Subcutaneous abdominal adipose tissue (tissue), 5 donors: Measurements from ENCODE around the gene CSH2.
"Not testable (repeated sequence)": the region's sequence is repeated elsewhere in the genome, so short reads cannot be mapped to it uniquely, and the experiment has no call there.

ENCODE experiments used
- H3K27ac ChIP-seq: one replicate; pipeline ENCODE4 v1.7.0; 2013; ENCODE audit warnings: low read depth, mild to moderate bottlenecking, inconsistent platforms, low read length, moderate library complexity
- H3K27me3 ChIP-seq, 5 donors: one replicate each; pipeline ENCODE4 v1.7.0; 2013; ENCODE audit warnings: low read length in 5 of 5, inconsistent platforms in 1 of 5; ENCODE audit not compliant: control insufficient read depth in 5 of 5, insufficient read depth in 4 of 5
- H3K36me3 ChIP-seq, 5 donors: one replicate each; pipeline ENCODE4 v1.7.0; 2013; ENCODE audit warnings: low read length in 5 of 5; ENCODE audit not compliant: control insufficient read depth in 5 of 5, insufficient read depth in 5 of 5
- H3K4me1 ChIP-seq, 5 donors: one replicate each; pipeline ENCODE4 v1.7.0; 2013; ENCODE audit warnings: low read length in 5 of 5, mild to moderate bottlenecking in 3 of 5, moderate library complexity in 1 of 5; ENCODE audit not compliant: control insufficient read depth in 5 of 5, insufficient read depth in 5 of 5
- H3K4me3 ChIP-seq, 5 donors: one replicate each; pipeline ENCODE4 v1.7.0; 2013; ENCODE audit warnings: low read length in 5 of 5, low read depth in 1 of 5
- H3K9ac ChIP-seq, 5 donors: one replicate each; pipeline ENCODE4 v1.7.0; 2013; ENCODE audit warnings: low read length in 5 of 5, mild to moderate bottlenecking in 4 of 5, moderate library complexity in 3 of 5
- H3K9me3 ChIP-seq, 5 donors: one replicate each; pipeline ENCODE4 v1.7.0; 2013; ENCODE audit warnings: low read length in 5 of 5; ENCODE audit not compliant: control insufficient read depth in 5 of 5
- donor health status: healthy.
- donor health status: healthy.
- donor health status: healthy.
- donor health status: healthy.
- donor health status: healthy.

The CSH2 gene

DNA sequence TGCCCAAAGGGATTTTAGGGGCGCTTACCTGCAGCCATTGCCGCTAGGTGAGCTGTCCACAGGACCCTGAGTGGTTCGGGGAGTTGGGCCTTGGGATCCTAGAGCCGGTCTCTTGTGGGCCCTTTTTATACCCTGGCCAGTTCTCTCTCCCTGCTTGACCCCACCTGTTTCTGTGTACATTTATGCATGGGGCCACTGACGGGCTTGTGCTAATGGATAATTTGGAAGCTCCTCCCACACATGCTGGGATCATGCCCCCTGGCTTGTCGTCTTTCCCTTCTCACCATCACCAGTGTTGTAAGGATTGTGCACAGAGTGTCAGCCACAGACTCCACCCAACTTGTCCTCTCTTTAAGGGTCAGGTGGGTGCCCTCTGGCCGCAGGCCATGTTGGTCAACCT lies at the start of gene CSH2:
Gene CSH2 (minus strand): TSS at position 101 of the 400 bp plus-strand sequence. CDS start 63 bp downstream, at position 38.
- not testable (repeated sequence) for H3K4me1 ChIP-seq, H3K27ac ChIP-seq, H3K27me3 ChIP-seq, H3K4me3 ChIP-seq, H3K36me3 ChIP-seq, H3K9me3 ChIP-seq, H3K9ac ChIP-seq

DNA sequence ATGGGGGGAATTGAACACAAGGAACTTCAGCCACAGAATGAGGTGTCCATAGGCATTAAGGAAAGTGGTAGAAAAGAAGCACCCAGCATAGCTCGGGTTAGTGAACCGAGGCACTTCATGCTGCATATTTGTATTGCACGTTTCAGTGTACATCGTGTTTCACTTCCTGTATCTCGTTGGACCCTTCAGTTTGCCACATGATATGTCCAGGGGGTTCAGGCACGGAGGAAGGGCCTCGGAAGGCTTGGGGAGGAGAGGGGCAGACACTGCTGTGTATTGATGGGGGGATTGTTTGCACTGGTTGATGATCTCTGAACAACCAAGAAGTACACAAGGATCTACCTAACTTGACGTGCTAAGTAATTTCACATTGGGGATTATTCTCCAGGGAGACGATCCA lies 48.9 kb upstream of the CSH2 start:
- not testable (repeated sequence) for H3K4me3 ChIP-seq, H3K27ac ChIP-seq
- peaks cover 0 to 10% (median 1%) of the 10 kb centered on the region in 5 donors for H3K4me1 ChIP-seq

DNA sequence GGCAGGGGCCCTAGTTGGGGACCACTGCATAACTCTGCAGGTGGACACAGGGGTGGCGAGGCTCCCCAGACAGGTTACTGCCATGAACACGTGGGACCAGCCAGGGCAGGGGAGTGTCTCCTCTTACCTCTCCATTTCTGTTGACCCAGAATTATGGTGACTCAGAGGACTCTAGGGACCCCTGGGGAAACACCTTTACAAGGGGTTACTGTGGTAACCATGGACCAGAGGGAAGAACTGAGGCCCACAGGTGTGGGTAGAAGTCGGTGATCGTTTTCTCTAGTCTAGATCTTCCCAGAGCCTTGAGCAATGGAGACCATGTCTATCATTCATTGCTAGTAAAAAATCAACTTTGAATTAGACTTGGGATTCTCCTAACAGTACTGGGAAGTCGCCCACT lies 47.3 kb upstream of the CSH2 start:
- H3K27me3 ChIP-seq, H3K9ac ChIP-seq, H3K36me3 ChIP-seq, H3K27ac ChIP-seq, H3K9me3 ChIP-seq, H3K4me3 ChIP-seq: not testable (repeated sequence)
- peaks cover 0 to 10% (median 1%) of the 10 kb centered on the region in 5 donors for H3K4me1 ChIP-seq

More for the DNA sequence above, 48.9 kb upstream of the CSH2 start:
- H3K36me3 ChIP-seq, H3K9me3 ChIP-seq, H3K9ac ChIP-seq, H3K27me3 ChIP-seq: not testable (repeated sequence)

DNA sequence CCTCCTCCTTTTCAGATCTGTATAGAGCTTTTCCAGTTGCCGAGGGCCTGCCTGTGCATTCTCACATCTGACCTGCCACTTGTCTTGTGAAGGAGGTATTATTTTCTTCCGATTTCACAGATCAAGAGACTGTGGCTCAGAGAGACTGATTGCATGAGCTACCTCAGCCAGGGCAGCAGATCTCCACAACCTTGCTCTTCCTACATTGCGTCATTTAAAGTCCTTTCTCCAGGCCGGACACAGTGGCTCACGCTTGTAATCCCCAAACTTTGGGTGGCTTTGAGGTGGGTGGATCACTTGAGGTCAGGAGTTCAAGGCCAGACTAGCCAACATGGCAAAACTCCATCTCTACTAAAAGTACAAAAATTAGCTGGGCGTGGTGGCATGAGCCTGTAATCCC lies 46.6 kb upstream of the CSH2 start:
- H3K9ac ChIP-seq, H3K9me3 ChIP-seq, H3K27me3 ChIP-seq, H3K27ac ChIP-seq, H3K36me3 ChIP-seq, H3K4me3 ChIP-seq: not testable (repeated sequence)
- H3K4me1 ChIP-seq = peaks cover 0 to 10% (median 1%) of the 10 kb centered on the region in 5 donors

DNA sequence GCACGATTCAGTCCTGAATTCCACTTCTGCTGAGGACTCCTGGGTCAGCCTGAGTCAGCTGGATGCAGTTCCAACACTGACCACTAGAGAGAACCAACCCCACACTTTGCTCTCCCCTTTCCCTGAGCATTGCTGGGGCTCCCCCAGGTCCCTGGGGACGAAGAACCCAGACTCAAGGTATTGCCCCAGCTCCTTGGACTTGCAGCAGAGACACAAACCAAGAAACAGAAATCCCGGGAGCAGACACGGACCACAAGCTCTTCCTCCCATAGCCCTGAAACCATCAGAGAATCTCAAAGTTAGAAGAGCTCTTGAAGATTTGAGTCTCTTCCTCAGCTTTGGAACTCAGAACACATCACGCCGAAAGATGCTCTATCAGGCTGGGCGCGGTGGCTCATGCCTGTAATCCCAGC lies 45.8 kb upstream of the CSH2 start:
- Histone ChIP-seq H3K9ac (no peak overlapping the region), H3K27ac (no peak overlapping the region)

DNA sequence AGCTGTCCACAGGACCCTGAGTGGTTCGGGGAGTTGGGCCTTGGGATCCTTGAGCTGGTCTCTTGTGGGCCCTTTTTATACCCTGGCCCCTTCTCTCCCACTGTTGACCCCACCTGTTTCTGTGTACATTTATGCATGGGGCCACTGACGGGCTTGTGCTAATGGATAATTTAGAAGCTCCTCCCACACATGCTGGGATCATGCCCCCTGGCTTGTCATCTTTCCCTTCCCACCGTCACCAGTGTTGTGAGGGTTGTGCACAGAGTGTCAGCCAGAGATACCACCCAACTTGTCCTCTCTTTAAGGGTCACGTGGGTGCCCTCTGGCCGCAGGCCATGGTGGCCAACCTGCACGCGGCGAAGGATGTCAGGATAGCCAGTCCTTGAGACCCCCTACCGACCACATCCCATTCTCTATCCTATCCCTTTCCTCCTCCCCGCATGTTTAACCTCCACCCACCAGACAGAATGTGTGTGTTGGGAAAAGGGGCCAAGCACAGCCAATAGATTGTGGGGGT lies 45.4 kb upstream of the CSH2 start, which contains the start of gene GH1:
Gene GH1 (minus strand): TSS at position 51 of the 517 bp plus-strand sequence. CDS start 63 bp downstream, outside the sequence.
- peaks cover 0 to 10% (median 1%) of the 10 kb centered on the region in 5 donors for H3K4me1 ChIP-seq
- H3K4me3 ChIP-seq = not testable (repeated sequence)

More for the DNA sequence above, 45.8 kb upstream of the CSH2 start:
- peaks cover 0 to 4% (median 2%) of the 10 kb centered on the region in 5 donors for H3K27me3 ChIP-seq
- H3K9me3 ChIP-seq = no peaks in the 10 kb centered on the region
- H3K36me3 ChIP-seq = no peaks in the 10 kb centered on the region
- peaks cover 0 to 10% (median 1%) of the 10 kb centered on the region in 5 donors for H3K4me1 ChIP-seq
- no peak overlapping the region for H3K4me3 ChIP-seq

DNA sequence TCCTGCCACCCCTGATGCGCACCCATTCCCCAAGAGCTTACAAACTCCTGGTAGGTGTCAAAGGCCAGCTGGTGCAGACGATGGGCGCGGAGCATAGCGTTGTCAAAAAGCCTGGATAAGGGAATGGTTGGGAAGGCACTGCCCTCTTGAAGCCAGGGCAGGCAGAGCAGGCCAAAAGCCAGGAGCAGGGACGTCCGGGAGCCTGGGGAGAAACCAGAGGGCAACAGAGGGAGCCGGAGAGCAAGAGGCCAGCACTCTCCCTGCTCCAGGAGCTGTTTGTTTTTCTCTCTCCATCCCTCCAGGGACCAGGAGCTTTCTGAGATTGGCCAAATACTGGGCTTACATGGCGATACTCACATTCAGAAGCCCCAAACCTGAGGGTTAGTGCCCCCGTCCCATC lies 44.8 kb upstream of the CSH2 start:
- Histone ChIP-seq H3K4me1 (peaks cover 0 to 10% (median 1%) of the 10 kb centered on the region in 5 donors), H3K9ac (no peak overlapping the region)

More for the DNA sequence above, 45.4 kb upstream of the CSH2 start, which contains the start of gene GH1:
- not testable (repeated sequence) for H3K9me3 ChIP-seq, H3K36me3 ChIP-seq, H3K27ac ChIP-seq, H3K9ac ChIP-seq, H3K27me3 ChIP-seq

DNA sequence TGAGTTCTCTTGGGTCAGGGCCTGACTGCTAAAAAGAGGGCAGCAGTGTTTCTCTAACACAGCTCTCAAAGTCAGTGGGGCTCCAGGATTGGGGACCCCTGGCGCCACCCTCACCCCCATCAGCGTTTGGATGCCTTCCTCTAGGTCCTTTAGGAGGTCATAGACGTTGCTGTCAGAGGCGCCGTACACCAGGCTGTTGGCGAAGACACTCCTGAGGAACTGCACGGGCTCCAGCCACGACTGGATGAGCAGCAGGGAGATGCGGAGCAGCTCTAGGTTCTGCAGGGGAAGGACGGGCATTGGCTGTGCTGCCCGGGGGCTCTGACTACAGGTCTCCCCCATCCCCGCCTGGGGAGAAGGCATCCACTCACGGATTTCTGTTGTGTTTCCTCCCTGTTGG lies 44.2 kb upstream of the CSH2 start:
- H3K36me3 ChIP-seq = no peaks in the 10 kb centered on the region
- H3K4me1 ChIP-seq = peaks cover 0 to 10% (median 1%) of the 10 kb centered on the region in 5 donors
- peaks cover 0 to 4% (median 2%) of the 10 kb centered on the region in 5 donors for H3K27me3 ChIP-seq
- H3K27ac ChIP-seq = no peak overlapping the region
- no peak overlapping the region for H3K9ac ChIP-seq
- H3K9me3 ChIP-seq = no peaks in the 10 kb centered on the region
- H3K4me3 ChIP-seq = no peak overlapping the region

More for the DNA sequence above, 44.8 kb upstream of the CSH2 start:
- Histone ChIP-seq H3K36me3 (no peaks in the 10 kb centered on the region), H3K27ac (no peak overlapping the region), H3K9me3 (no peaks in the 10 kb centered on the region), H3K27me3 (peaks cover 0 to 4% (median 2%) of the 10 kb centered on the region in 5 donors), H3K4me3 (no peak overlapping the region)

DNA sequence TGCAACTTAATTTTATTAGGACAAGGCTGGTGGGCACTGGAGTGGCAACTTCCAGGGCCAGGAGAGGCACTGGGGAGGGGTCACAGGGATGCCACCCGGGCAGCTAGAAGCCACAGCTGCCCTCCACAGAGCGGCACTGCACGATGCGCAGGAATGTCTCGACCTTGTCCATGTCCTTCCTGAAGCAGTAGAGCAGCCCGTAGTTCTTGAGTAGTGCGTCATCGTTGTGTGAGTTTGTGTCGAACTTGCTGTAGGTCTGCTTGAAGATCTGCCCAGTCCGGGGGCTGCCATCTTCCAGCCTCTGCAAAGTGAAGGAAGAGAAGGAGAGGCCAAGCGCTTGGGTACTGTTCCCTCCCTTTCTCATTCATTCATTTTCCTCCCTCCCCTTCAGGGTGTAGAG lies 43.7 kb upstream of the CSH2 start:
- peaks cover 0 to 10% (median 1%) of the 10 kb centered on the region in 5 donors for H3K4me1 ChIP-seq
- H3K4me3 ChIP-seq, H3K36me3 ChIP-seq, H3K9ac ChIP-seq, H3K27me3 ChIP-seq, H3K9me3 ChIP-seq, H3K27ac ChIP-seq: not testable (repeated sequence)

DNA sequence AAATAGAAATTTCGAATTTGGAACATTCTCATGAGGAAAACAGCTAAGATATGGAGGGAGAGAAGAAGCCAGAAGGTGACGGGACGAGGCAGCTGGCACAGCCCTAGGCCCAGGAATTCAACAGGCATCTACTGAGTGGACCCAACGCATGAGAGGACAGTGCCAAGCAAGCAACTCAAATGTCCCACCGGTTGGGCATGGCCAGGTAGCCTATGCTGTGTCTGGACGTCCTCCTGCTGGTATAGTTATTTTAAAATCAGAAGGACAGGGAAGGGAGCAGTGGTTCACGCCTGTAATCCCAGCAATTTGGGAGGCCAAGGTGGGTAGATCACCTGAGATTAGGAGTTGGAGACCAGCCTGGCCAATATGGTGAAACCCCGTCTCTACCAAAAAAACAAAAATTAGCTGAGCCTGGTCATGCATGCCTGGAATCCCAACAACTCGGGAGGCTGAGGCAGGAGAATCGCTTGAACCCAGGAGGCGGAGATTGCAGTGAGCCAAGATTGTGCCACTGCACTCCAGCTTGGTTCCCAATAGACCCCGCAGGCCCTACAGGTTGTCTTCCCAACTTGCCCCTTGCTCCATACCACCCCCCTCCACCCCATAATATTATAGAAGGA lies 43.2 kb upstream of the CSH2 start:
- Histone ChIP-seq H3K36me3 (no peaks in the 10 kb centered on the region), H3K4me1 (peaks cover 0 to 10% (median 1%) of the 10 kb centered on the region in 5 donors), H3K4me3 (no peak overlapping the region), H3K9ac (no peak overlapping the region), H3K27me3 (peaks cover 0 to 4% (median 2%) of the 10 kb centered on the region in 5 donors), H3K27ac (no peak overlapping the region), H3K9me3 (no peaks in the 10 kb centered on the region)
